Lung (tissue), 12 donors: ENCODE data around the gene ZNF106. TPM values are rescaled to one million over a fixed set of nuclear protein-coding genes. Genes with fewer than 3 reads are reported as not detected.

Experiments used
- ATAC-seq: fragments of 200-7000 bp; cut with Tn5 transposase; one replicate; pipeline ENCODE4 v1.9.1; 2020; ENCODE audit warnings: moderate number of reproducible peaks; ENCODE audit not compliant: insufficient read depth, low FRiP score
- DNase-seq, 3 donors: peaks; one replicate each; pipeline ENCODE4 v3.0.0-alpha.2; 2013 to 2017
- H3K27ac ChIP-seq, 2 donors: one replicate each; pipeline ENCODE4 v1.5.1; 2013; ENCODE audit warnings: mild to moderate bottlenecking in 2 of 2, moderate library complexity in 2 of 2, control low read depth in 1 of 2, inconsistent platforms in 1 of 2, low read depth in 1 of 2, low read length in 1 of 2
- H3K27me3 ChIP-seq, 3 donors: one replicate each; pipeline ENCODE4 v1.5.1; 2013; ENCODE audit warnings: low read length in 2 of 3; ENCODE audit not compliant: control insufficient read depth in 3 of 3, insufficient read depth in 3 of 3
- H3K36me3 ChIP-seq, 4 donors: one replicate each; pipeline ENCODE4 v1.5.1; 2013; ENCODE audit warnings: low read length in 4 of 4, mild to moderate bottlenecking in 1 of 4, moderate library complexity in 1 of 4; ENCODE audit not compliant: control insufficient read depth in 4 of 4, insufficient read depth in 4 of 4
- H3K4me1 ChIP-seq, 5 donors: one replicate each; pipeline ENCODE4 v1.5.1; 2013; ENCODE audit warnings: low read length in 5 of 5, mild to moderate bottlenecking in 2 of 5, moderate library complexity in 1 of 5; ENCODE audit not compliant: control insufficient read depth in 5 of 5, insufficient read depth in 5 of 5
- H3K4me3 ChIP-seq: one replicate; pipeline ENCODE4 v1.5.1; 2013; ENCODE audit warnings: mild to moderate bottlenecking, control low read depth, moderate library complexity
- H3K9ac ChIP-seq, 2 donors: one replicate each; pipeline ENCODE4 v1.5.1; 2013; ENCODE audit warnings: low read length in 2 of 2, control low read depth in 1 of 2; ENCODE audit not compliant: insufficient read depth in 1 of 2
- H3K9me3 ChIP-seq, 4 donors: one replicate each; pipeline ENCODE4 v1.5.1; 2013; ENCODE audit warnings: low read length in 3 of 4, mild to moderate bottlenecking in 1 of 4, moderate library complexity in 1 of 4; ENCODE audit not compliant: control insufficient read depth in 4 of 4, insufficient read depth in 3 of 4
- WGBS, 2 donors: extraction: QIAGEN DNeasy Blood & Tissue Kit; methylation state at CpG; one replicate each; pipeline ENCODE4 v1.1.7; 2013; 5-methylcytosine and 5-hydroxymethylcytosine counted together
- polyA plus RNA-seq, 2 donors: library from polyadenylated mRNA; stranded (reverse); fragments of 200-250 nt; gene quantifications; one replicate each; pipeline ENCODE4 v1.2.1, GENCODE V29; 2013
- total RNA-seq, 2 donors: library from RNA; depleted of rRNA in 1 of 2; stranded (reverse); fragments of >200 nt in 1 of 2; gene quantifications; one replicate each; pipeline ENCODE4 v1.2.1, GENCODE V29; 2014 to 2021
- TF ChIP-seq, protein P1 (sequence below): IDR thresholded peaks from 2 replicates; pipeline ENCODE4 v1.5.1; 2012; ENCODE audit warnings: mild to moderate bottlenecking; ENCODE audit errors: control extremely low read depth, extremely low read depth
- donor health status: control.
- donor health status: control.
- donor health status: Bipolar disorder and iron deficiency.
- donor health status: healthy.
- donor health status: DM: yes; HTN: yes; CAD: no.

ZNF106 gene
- total and polyA plus RNA-seq, 4 donors, result 10.9 to 67.5 (median 41.2) TPM

DNA sequence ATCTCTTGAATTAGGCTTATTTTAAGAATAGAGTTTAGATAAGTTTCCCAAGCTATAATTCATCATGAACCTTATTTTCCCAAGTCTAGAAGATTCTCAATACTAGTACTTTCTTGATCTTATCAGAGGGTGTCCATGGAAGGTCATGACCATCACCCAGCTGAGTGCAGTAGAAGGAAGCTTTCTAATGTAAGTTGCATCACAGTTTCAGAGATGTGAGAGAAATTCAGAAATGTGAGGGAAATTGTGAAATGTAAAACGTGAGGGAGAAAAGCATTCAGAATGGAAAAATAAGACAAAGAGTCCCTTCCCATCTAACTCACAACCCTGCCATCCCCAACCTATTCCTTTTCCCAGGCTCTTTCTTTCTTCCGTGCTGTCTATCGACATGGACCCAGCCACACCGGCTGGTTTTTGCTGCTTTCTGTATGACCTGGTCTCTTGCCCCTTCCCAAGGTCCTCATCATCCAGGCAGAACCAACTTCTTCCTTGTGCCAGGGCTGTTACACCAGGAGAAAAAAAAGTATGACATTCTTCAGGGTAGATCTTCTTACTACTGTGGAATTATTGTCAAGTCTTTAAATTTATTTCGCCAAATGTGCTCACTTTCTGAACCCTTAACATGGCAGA lies 124.9 kb downstream of the ZNF106 start:
- peaks cover 0 to 7% (median 0%) of the 10 kb centered on the region in 5 donors for H3K4me1 ChIP-seq
- DNase-seq (no peak), ATAC-seq (no peak)
- H3K27me3 ChIP-seq, result no peaks in the 10 kb centered on the region
- no peak overlapping the region for H3K4me3 ChIP-seq
- no peak overlapping the region for H3K9ac ChIP-seq
- TF ChIP-seq, protein P1, sequence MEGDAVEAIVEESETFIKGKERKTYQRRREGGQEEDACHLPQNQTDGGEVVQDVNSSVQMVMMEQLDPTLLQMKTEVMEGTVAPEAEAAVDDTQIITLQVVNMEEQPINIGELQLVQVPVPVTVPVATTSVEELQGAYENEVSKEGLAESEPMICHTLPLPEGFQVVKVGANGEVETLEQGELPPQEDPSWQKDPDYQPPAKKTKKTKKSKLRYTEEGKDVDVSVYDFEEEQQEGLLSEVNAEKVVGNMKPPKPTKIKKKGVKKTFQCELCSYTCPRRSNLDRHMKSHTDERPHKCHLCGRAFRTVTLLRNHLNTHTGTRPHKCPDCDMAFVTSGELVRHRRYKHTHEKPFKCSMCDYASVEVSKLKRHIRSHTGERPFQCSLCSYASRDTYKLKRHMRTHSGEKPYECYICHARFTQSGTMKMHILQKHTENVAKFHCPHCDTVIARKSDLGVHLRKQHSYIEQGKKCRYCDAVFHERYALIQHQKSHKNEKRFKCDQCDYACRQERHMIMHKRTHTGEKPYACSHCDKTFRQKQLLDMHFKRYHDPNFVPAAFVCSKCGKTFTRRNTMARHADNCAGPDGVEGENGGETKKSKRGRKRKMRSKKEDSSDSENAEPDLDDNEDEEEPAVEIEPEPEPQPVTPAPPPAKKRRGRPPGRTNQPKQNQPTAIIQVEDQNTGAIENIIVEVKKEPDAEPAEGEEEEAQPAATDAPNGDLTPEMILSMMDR, result no peak
- H3K36me3 ChIP-seq, result no peaks in the 10 kb centered on the region
- no peak overlapping the region for H3K27ac ChIP-seq
- WGBS, 2 donors, result 73 to 87% methylated on average over 5 of the region's 5 CpGs
- H3K9me3 ChIP-seq, result no peaks in the 10 kb centered on the region

DNA sequence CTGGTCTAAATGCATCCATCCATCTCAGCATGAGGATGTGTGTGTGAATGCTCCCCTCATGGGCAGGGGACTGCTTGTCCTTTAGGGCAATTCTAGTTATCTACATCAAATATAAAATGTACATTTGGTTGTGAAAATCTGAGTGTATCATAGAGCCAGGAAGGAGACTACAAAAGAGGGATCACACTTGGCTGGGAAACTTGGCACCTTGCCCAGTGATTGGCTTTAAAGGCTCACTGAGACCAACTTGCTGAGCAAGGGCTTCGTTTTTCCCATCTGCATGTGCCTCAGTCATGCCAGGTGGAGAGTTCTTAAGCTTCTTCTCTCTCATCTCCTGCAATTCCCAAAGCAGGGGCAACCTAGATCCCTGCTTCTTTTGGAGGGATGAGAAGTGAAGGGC lies 126.4 kb downstream of the ZNF106 start:
- TF ChIP-seq, protein P1, result no peak
- Histone ChIP-seq H3K4me3 (no peak overlapping the region), H3K9ac (no peak overlapping the region), H3K36me3 (peaks cover 0 to 3% (median 0%) of the 10 kb centered on the region in 4 donors), H3K27me3 (no peaks in the 10 kb centered on the region), H3K27ac (no peak overlapping the region), H3K9me3 (no peaks in the 10 kb centered on the region), H3K4me1 (peaks cover 0 to 7% (median 0%) of the 10 kb centered on the region in 5 donors)
- WGBS, 2 donors, result 47 to 71% methylated on average over 1 of the region's 1 CpG
- peak in 1 of 3 donors; percentile 72 for DNase-seq
- ATAC-seq, result no peak

DNA sequence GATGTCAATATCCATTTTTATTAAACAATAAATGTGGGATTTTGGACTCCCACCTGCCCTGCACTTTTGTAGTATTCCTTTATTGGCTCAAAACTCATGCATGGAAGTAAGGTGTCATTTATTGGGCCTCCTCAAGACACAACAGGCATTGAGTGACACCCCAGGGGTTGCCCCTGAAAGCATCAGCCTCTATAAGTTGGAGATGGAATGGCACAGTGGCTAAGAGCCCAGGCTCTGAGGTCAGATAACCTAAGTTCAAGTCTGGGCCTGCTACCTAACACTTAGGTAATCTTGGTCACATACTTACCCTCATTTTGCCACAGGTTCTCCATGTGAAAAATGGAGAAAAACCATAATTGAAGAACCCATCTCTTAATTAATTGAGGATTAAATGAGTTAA lies 127.0 kb downstream of the ZNF106 start:
- ATAC-seq (no peak), DNase-seq (no peak)
- Histone ChIP-seq H3K4me1 (peaks cover 0 to 7% (median 0%) of the 10 kb centered on the region in 5 donors), H3K4me3 (no peak overlapping the region), H3K36me3 (peaks cover 0 to 6% (median 0%) of the 10 kb centered on the region in 4 donors), H3K27ac (no peak overlapping the region), H3K9me3 (no peaks in the 10 kb centered on the region), H3K9ac (no peak overlapping the region), H3K27me3 (no peaks in the 10 kb centered on the region)
- TF ChIP-seq, protein P1, result no peak

DNA sequence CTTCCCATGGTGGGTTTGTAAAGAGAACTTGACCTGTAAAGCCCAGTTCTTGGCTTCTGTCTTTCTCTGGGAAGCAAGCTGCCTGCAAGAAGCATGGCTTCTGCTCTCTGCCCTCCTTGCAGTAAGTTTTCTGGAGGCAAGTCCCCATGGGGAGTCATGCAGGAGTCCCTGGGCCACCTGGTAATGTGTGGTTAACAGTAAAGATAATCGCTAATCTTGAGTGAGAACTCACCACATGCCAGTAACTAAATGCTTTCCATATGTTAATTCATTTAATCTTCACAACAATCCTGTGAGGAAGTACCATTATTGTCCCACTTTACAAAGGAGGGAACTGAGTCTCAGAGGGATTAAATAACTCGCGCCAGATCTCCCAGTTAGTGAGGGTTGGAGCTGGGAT lies 127.5 kb downstream of the ZNF106 start:
- peaks cover 0 to 6% (median 0%) of the 10 kb centered on the region in 4 donors for H3K36me3 ChIP-seq
- TF ChIP-seq, protein P1, result no peak
- no peaks in the 10 kb centered on the region for H3K9me3 ChIP-seq
- DNase-seq, result no peak
- no peak for ATAC-seq
- peaks cover 0 to 7% (median 0%) of the 10 kb centered on the region in 5 donors for H3K4me1 ChIP-seq
- no peak overlapping the region for H3K27ac ChIP-seq
- no peak overlapping the region for H3K9ac ChIP-seq
- WGBS, 2 donors, result 95% methylated on average over 3 of the region's 3 CpGs
- no peaks in the 10 kb centered on the region for H3K27me3 ChIP-seq
- H3K4me3 ChIP-seq, result no peak overlapping the region
